ENCODE data around the gene GPR25. TPM values are rescaled to one million over a fixed set of nuclear protein-coding genes. Genes with fewer than 3 reads are reported as not detected.
A peak's percentile ranks its signal among the peaks of the same experiment; 100 is the strongest.

Gene GPR25
- total and polyA plus RNA-seq, 5 donors from 2014 or later: 1.2 to 41.0 (median 21.4) TPM

- peaks cover 42% of the 10 kb centered on the region for H3K4me1 ChIP-seq (ENCODE audit: control insufficient read depth, insufficient read depth, low read length, poor library complexity, severe bottlenecking)
- ATAC-seq (ENCODE audit: low read depth in 2 of 2): no peak
- no peaks in the 10 kb centered on the region for H3K9me3 Mint-ChIP-seq
- H3K27ac Mint-ChIP-seq: peak overlapping the region in 2 of 3 donors; percentile 29 to 90
- peaks cover 5% of the 10 kb centered on the region for H3K36me3 Mint-ChIP-seq
- no peaks in the 10 kb centered on the region for H3K36me3 ChIP-seq (ENCODE audit: control insufficient read depth, insufficient read depth, low read length)
- no peaks in the 10 kb centered on the region for H3K9me3 ChIP-seq (ENCODE audit: control insufficient read depth in 2 of 2, low read length in 2 of 2)
- H3K4me3 Mint-ChIP-seq: peak overlapping the region; percentile 31 to 91 (median 72)
- peaks cover 10% of the 10 kb centered on the region for H3K27me3 ChIP-seq (ENCODE audit: control insufficient read depth, insufficient read depth, low read length)
- no peak overlapping the region for H3K27ac ChIP-seq (ENCODE audit: insufficient read depth, low read length, poor library complexity, severe bottlenecking)
- peaks cover 13 to 77% (median 35%) of the 10 kb centered on the region in 4 donors for H3K4me1 Mint-ChIP-seq
- peaks cover 35% of the 10 kb centered on the region for H3K27me3 Mint-ChIP-seq
- no peak for DNase-seq
- H3K4me3 ChIP-seq (ENCODE audit: low read depth, low read length): peak overlapping the region; percentile 7
These were observed 1.9 kb downstream of the GPR25 start for GRCh38 chr1:200874694-200875093.

- Mint-ChIP-seq H3K27ac (peak overlapping the region in 2 of 3 donors; percentile 29 to 34), H3K27me3 (peaks cover 39% of the 10 kb centered on the region)
- no peaks in the 10 kb centered on the region for H3K9me3 ChIP-seq (ENCODE audit: control insufficient read depth in 2 of 2, low read length in 2 of 2)
These were observed 2.6 kb downstream of the GPR25 start for GRCh38 chr1:200875416-200875815.

DNA sequence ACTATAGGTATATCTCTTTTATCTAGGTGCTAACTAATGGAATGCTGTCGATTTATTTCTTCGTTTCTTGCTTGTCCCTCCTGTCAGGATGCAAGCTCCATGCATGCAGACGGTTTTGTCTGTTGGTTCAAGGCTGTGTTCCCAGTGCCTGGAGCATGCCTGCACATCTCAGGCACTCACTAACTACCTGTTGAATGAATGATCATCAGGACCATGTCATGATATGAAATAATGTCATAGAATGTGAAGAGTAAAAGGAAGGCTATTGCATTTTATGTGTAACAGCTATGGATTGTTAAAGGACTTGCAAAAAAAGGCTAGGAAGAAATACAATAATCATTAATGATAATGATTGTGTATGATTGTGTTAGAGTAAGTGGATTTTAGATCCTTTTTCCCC, 4.2 kb downstream of the GPR25 start:
- DNase-seq (no peak), ATAC-seq (ENCODE audit: low read depth in 2 of 2) (no peak)
- H3K27me3 ChIP-seq (ENCODE audit: control insufficient read depth, insufficient read depth, low read length): peaks cover 7% of the 10 kb centered on the region
- H3K9me3 ChIP-seq (ENCODE audit: control insufficient read depth in 2 of 2, low read length in 2 of 2): no peaks in the 10 kb centered on the region
- Mint-ChIP-seq H3K9me3 (no peaks in the 10 kb centered on the region), H3K27me3 (peaks cover 30% of the 10 kb centered on the region), H3K4me3 (peak overlapping the region in 3 of 4 donors; percentile 23 to 59 (median 31)), H3K36me3 (peaks cover 5% of the 10 kb centered on the region), H3K4me1 (peaks cover 18 to 68% (median 21%) of the 10 kb centered on the region in 4 donors), H3K27ac (peak overlapping the region in 2 of 3 donors; percentile 3 to 83)
- H3K27ac ChIP-seq (ENCODE audit: insufficient read depth, low read length, poor library complexity, severe bottlenecking): peak overlapping the region; percentile 54
- H3K36me3 ChIP-seq (ENCODE audit: control insufficient read depth, insufficient read depth, low read length): no peaks in the 10 kb centered on the region
- H3K4me3 ChIP-seq (ENCODE audit: low read depth, low read length): peak overlapping the region; percentile 47
- H3K4me1 ChIP-seq (ENCODE audit: control insufficient read depth, insufficient read depth, low read length, poor library complexity, severe bottlenecking): peaks cover 28% of the 10 kb centered on the region

More at GRCh38 chr1:200875416-200875815, 2.6 kb downstream of the GPR25 start:
- no peaks in the 10 kb centered on the region for H3K9me3 Mint-ChIP-seq
- no peaks in the 10 kb centered on the region for H3K36me3 ChIP-seq (ENCODE audit: control insufficient read depth, insufficient read depth, low read length)
- no peak for DNase-seq
- peak overlapping the region in 3 of 4 donors; percentile 31 to 36 (median 31) for H3K4me3 Mint-ChIP-seq
- peaks cover 10% of the 10 kb centered on the region for H3K27me3 ChIP-seq (ENCODE audit: control insufficient read depth, insufficient read depth, low read length)
- no peak overlapping the region for H3K4me3 ChIP-seq (ENCODE audit: low read depth, low read length)
- no peak overlapping the region for H3K27ac ChIP-seq (ENCODE audit: insufficient read depth, low read length, poor library complexity, severe bottlenecking)
- peaks cover 35% of the 10 kb centered on the region for H3K4me1 ChIP-seq (ENCODE audit: control insufficient read depth, insufficient read depth, low read length, poor library complexity, severe bottlenecking)
- peaks cover 13 to 75% (median 30%) of the 10 kb centered on the region in 4 donors for H3K4me1 Mint-ChIP-seq
- no peak for ATAC-seq (ENCODE audit: low read depth in 2 of 2)
- peaks cover 5% of the 10 kb centered on the region for H3K36me3 Mint-ChIP-seq

DNA sequence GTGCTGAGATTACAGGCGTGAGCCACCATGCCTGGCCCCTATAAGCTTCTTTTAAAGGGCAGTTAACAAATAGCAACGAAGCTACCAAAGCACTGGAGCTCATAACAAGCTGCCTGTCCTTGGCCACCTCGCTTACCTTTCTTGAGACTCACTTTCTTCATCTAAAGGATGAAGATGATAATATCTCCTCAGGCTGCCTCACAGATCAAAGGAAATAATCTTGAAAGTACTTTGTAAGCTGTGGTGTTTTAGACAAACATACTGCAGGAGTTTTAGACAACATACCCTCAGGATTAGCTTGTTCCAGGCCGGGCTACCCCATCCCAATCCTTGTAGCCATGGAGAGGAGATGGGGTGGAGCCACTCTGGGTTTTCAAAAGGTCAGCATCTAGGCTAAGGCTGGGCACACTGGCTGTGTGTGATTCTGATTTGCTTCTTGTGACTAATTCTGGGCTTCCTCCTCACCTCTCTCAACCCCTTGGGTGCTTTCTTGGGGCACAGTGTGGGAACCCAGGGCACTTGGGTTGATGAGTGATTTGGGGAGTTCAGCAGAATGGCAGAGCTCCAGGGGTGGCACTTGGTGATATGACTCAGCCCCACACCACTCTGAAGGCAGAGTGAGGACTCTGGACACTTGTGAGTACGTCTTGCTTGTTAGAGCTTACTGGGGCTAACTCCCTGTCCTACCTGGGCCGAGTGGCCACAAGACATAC, 5.2 kb downstream of the GPR25 start:
- ATAC-seq (ENCODE audit: low read depth in 2 of 2) (peak; percentile 77 to 79), DNase-seq (peak; percentile 33 to 76 (median 37))
- Mint-ChIP-seq H3K27me3 (peaks cover 32% of the 10 kb centered on the region), H3K36me3 (peaks cover 5% of the 10 kb centered on the region), H3K27ac (peak overlapping the region; percentile 78 to 86 (median 85)), H3K4me1 (peaks cover 18 to 66% (median 24%) of the 10 kb centered on the region in 4 donors), H3K4me3 (peak overlapping the region; percentile 18 to 65 (median 52)), H3K9me3 (no peaks in the 10 kb centered on the region)
- Histone ChIP-seq H3K4me3 (ENCODE audit: low read depth, low read length) (peak overlapping the region; percentile 44), H3K9me3 (ENCODE audit: control insufficient read depth in 2 of 2, low read length in 2 of 2) (no peaks in the 10 kb centered on the region), H3K27me3 (ENCODE audit: control insufficient read depth, insufficient read depth, low read length) (peaks cover 7% of the 10 kb centered on the region), H3K4me1 (ENCODE audit: control insufficient read depth, insufficient read depth, low read length, poor library complexity, severe bottlenecking) (peaks cover 26% of the 10 kb centered on the region), H3K36me3 (ENCODE audit: control insufficient read depth, insufficient read depth, low read length) (no peaks in the 10 kb centered on the region), H3K27ac (ENCODE audit: insufficient read depth, low read length, poor library complexity, severe bottlenecking) (peak overlapping the region; percentile 54)

- Mint-ChIP-seq H3K9me3 (no peaks in the 10 kb centered on the region), H3K36me3 (no peaks in the 10 kb centered on the region), H3K4me1 (peaks cover 18 to 62% (median 26%) of the 10 kb centered on the region in 4 donors), H3K27ac (peak overlapping the region in 2 of 3 donors; percentile 50 to 77), H3K27me3 (peaks cover 28% of the 10 kb centered on the region), H3K4me3 (peak overlapping the region in 1 of 4 donors; percentile 31)
- Histone ChIP-seq H3K4me1 (ENCODE audit: control insufficient read depth, insufficient read depth, low read length, poor library complexity, severe bottlenecking) (peaks cover 22% of the 10 kb centered on the region), H3K36me3 (ENCODE audit: control insufficient read depth, insufficient read depth, low read length) (no peaks in the 10 kb centered on the region), H3K9me3 (ENCODE audit: control insufficient read depth in 2 of 2, low read length in 2 of 2) (no peaks in the 10 kb centered on the region), H3K4me3 (ENCODE audit: low read depth, low read length) (no peak overlapping the region), H3K27me3 (ENCODE audit: control insufficient read depth, insufficient read depth, low read length) (peaks cover 4% of the 10 kb centered on the region), H3K27ac (ENCODE audit: insufficient read depth, low read length, poor library complexity, severe bottlenecking) (no peak overlapping the region)
- DNase-seq: no peak
- no peak for ATAC-seq (ENCODE audit: low read depth in 2 of 2)
These were observed 7.4 kb downstream of the GPR25 start for GRCh38 chr1:200880212-200880611.

DNA sequence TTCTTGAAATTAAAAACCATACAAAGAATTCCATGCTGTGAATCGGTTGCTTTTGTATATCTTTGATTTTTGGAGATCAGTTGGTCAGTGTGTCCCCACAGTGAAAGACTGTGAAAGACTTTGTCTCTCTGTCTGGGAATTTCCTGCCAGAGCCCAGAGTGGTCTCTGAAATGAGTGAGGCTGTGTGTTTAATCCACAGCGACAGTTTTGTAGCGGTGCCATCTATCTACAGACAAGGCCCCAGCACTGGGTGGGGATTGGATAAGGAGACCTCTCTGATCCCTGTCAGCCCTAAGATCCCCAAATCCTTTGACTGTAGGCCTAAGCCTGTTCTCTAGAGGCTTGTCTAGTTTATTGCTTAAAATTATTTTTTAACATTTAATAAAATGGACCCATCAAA, 10.3 kb downstream of the GPR25 start:
- Mint-ChIP-seq H3K36me3 (no peaks in the 10 kb centered on the region), H3K4me1 (peaks cover 16 to 55% (median 28%) of the 10 kb centered on the region in 4 donors), H3K9me3 (no peaks in the 10 kb centered on the region), H3K27me3 (peaks cover 21% of the 10 kb centered on the region), H3K27ac (peak overlapping the region in 1 of 3 donors; percentile 11), H3K4me3 (peak overlapping the region; percentile 7 to 64 (median 35))
- no peaks in the 10 kb centered on the region for H3K27me3 ChIP-seq (ENCODE audit: control insufficient read depth, insufficient read depth, low read length)
- H3K4me3 ChIP-seq (ENCODE audit: low read depth, low read length): peak overlapping the region; percentile 19
- H3K27ac ChIP-seq (ENCODE audit: insufficient read depth, low read length, poor library complexity, severe bottlenecking): no peak overlapping the region
- DNase-seq (no peak), ATAC-seq (ENCODE audit: low read depth in 2 of 2) (no peak)
- H3K36me3 ChIP-seq (ENCODE audit: control insufficient read depth, insufficient read depth, low read length): no peaks in the 10 kb centered on the region
- H3K9me3 ChIP-seq (ENCODE audit: control insufficient read depth in 2 of 2, low read length in 2 of 2): no peaks in the 10 kb centered on the region
- peaks cover 21% of the 10 kb centered on the region for H3K4me1 ChIP-seq (ENCODE audit: control insufficient read depth, insufficient read depth, low read length, poor library complexity, severe bottlenecking)

DNA sequence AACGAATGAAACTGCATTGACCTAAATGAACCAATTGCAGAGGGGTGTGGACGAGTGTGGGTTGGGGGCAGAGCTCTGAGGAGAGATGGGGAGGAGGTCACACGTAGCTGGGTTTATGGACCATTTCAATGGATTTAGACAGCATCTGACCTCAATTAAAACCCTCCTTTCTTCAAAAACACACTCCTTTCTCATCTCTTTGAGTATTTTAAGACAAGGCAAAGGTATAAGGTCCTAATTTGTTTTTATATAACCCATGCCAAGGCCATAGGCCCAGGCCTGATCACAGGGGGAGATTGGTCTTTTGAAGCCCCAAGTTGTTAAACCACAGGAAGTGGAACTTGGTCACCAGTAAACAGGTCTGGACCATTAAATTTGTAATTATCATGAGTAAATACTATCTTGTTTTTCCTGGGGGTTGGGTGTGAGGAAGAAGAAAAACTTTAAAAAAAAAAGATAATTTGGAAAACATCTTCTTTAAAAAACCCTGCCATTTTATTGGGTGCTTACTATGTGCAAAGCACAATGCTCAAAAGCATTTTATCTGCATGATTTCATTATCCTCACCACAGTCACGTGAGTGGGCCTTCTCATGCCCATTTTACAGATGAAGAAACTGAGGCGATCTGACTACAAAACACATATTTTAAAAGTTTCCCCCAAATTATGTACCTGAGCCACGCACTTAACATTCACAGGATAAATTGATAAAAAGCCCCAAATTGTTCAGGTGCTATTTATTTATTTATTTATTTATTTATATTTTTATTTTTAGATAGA, 13.0 kb downstream of the GPR25 start:
- peaks cover 35% of the 10 kb centered on the region for H3K27me3 Mint-ChIP-seq
- peak overlapping the region; percentile 52 to 67 (median 56) for H3K27ac Mint-ChIP-seq
- H3K36me3 Mint-ChIP-seq: no peaks in the 10 kb centered on the region
- H3K4me3 Mint-ChIP-seq: peak overlapping the region in 3 of 4 donors; percentile 16 to 68 (median 40)
- ATAC-seq (ENCODE audit: low read depth in 2 of 2) (no peak), DNase-seq (no peak)
- Histone ChIP-seq H3K36me3 (ENCODE audit: control insufficient read depth, insufficient read depth, low read length) (no peaks in the 10 kb centered on the region), H3K9me3 (ENCODE audit: control insufficient read depth in 2 of 2, low read length in 2 of 2) (no peaks in the 10 kb centered on the region), H3K4me3 (ENCODE audit: low read depth, low read length) (peak overlapping the region; percentile 19), H3K4me1 (ENCODE audit: control insufficient read depth, insufficient read depth, low read length, poor library complexity, severe bottlenecking) (peaks cover 35% of the 10 kb centered on the region), H3K27me3 (ENCODE audit: control insufficient read depth, insufficient read depth, low read length) (peaks cover 2% of the 10 kb centered on the region), H3K27ac (ENCODE audit: insufficient read depth, low read length, poor library complexity, severe bottlenecking) (peak overlapping the region; percentile 60)
- peaks cover 23 to 68% (median 44%) of the 10 kb centered on the region in 4 donors for H3K4me1 Mint-ChIP-seq
- no peaks in the 10 kb centered on the region for H3K9me3 Mint-ChIP-seq
